ENCODE data around the gene PSMA8. TPM values are rescaled to one million over a fixed set of nuclear protein-coding genes. Genes with fewer than 3 reads are reported as not detected.

Gene PSMA8
- total and polyA plus RNA-seq, 2 experiments from 2014 or later: 0.15 TPM; not detected in 1

GRCh38 chr18:26226229-26227050, 92.8 kb downstream of the PSMA8 start, which contains the start of gene TAF4B:
Gene TAF4B (plus strand): TSS chr18:26226445. CDS start chr18:26226934, 489 bp downstream.
- WGBS (ENCODE audit: low lambda C conversion rate, missing lambda C conversion rate): under 1% methylated on average over 73 of the region's 101 CpGs
- H3K9me3 ChIP-seq (ENCODE audit: low read depth): no peaks in the 10 kb centered on the region
- H3K27ac ChIP-seq: no peak within 1 kb of the TSS
- peak within 1 kb of the TSS; percentile 99 for H3K4me2 ChIP-seq
- no peaks in the 10 kb centered on the region for H3K4me1 ChIP-seq (ENCODE audit: insufficient read depth)
- TF ChIP-seq EZH2 (IDR thresholded peaks at IDR 0.05; ENCODE audit: borderline replicate concordance) (no peak), CTCF (IDR thresholded peaks at IDR 0.05; ENCODE audit: poor library complexity) (no peak), EZH2phosphoT487 (IDR thresholded peaks at IDR 0.05; ENCODE audit: low read depth, severe bottlenecking, unreplicated experiment) (no peak)
- H3K9me2 ChIP-seq (replicated peaks; ENCODE audit: insufficient read depth): no peaks in the 10 kb centered on the region
- H2AFZ ChIP-seq: peak within 1 kb of the TSS; percentile 77
- peak; percentile 96 for DNase-seq (ENCODE audit: low spot score)
- no peaks in the 10 kb centered on the region for H3K36me3 ChIP-seq (replicated peaks; ENCODE audit: insufficient read depth, low read depth)
- peaks cover 23% of the 10 kb centered on the region for H3K27me3 ChIP-seq
- H3K79me2 ChIP-seq: no peaks in the 10 kb centered on the region
- no peaks in the 10 kb centered on the region for H4K20me1 ChIP-seq (ENCODE audit: insufficient read depth, poor library complexity, severe bottlenecking)
- H3K4me3 ChIP-seq: peak within 1 kb of the TSS; percentile 46

- DNase-seq (ENCODE audit: low spot score): peak; percentile 7
- Histone ChIP-seq H3K27ac (no peak overlapping the region), H3K36me3 (replicated peaks; ENCODE audit: insufficient read depth, low read depth) (no peaks in the 10 kb centered on the region), H3K4me1 (ENCODE audit: insufficient read depth) (no peaks in the 10 kb centered on the region), H3K79me2 (no peaks in the 10 kb centered on the region), H3K4me2 (peak overlapping the region; percentile 99), H3K27me3 (peaks cover 23% of the 10 kb centered on the region), H4K20me1 (ENCODE audit: insufficient read depth, poor library complexity, severe bottlenecking) (no peaks in the 10 kb centered on the region), H2AFZ (peak overlapping the region; percentile 77), H3K4me3 (peak overlapping the region; percentile 46), H3K9me3 (ENCODE audit: low read depth) (no peaks in the 10 kb centered on the region), H3K9me2 (replicated peaks; ENCODE audit: insufficient read depth) (no peaks in the 10 kb centered on the region)
- 9% methylated on average over 28 of the region's 28 CpGs for WGBS (ENCODE audit: low lambda C conversion rate, missing lambda C conversion rate)
- no peak for TF ChIP-seq EZH2 (IDR thresholded peaks at IDR 0.05; ENCODE audit: borderline replicate concordance)
- no peak for TF ChIP-seq EZH2phosphoT487 (IDR thresholded peaks at IDR 0.05; ENCODE audit: low read depth, severe bottlenecking, unreplicated experiment)
- TF ChIP-seq CTCF (IDR thresholded peaks at IDR 0.05; ENCODE audit: poor library complexity): no peak
Observed at GRCh38 chr18:26227051-26227670, 93.5 kb downstream of the PSMA8 start.

- Histone ChIP-seq H3K4me2 (no peak overlapping the region), H3K4me3 (no peak overlapping the region)
Observed at GRCh38 chr18:26228562-26229260, 95.0 kb downstream of the PSMA8 start.

More at GRCh38 chr18:26228562-26229260, 95.0 kb downstream of the PSMA8 start:
- Histone ChIP-seq H3K27me3 (peaks cover 23% of the 10 kb centered on the region), H3K36me3 (replicated peaks; ENCODE audit: insufficient read depth, low read depth) (no peaks in the 10 kb centered on the region), H3K9me3 (ENCODE audit: low read depth) (no peaks in the 10 kb centered on the region), H3K27ac (no peak overlapping the region), H2AFZ (no peak overlapping the region), H3K79me2 (no peaks in the 10 kb centered on the region), H3K9me2 (replicated peaks; ENCODE audit: insufficient read depth) (no peaks in the 10 kb centered on the region), H4K20me1 (ENCODE audit: insufficient read depth, poor library complexity, severe bottlenecking) (no peaks in the 10 kb centered on the region), H3K4me1 (ENCODE audit: insufficient read depth) (no peaks in the 10 kb centered on the region)
- no peak for TF ChIP-seq EZH2 (IDR thresholded peaks at IDR 0.05; ENCODE audit: borderline replicate concordance)
- DNase-seq (ENCODE audit: low spot score): no peak
- WGBS (ENCODE audit: low lambda C conversion rate, missing lambda C conversion rate): 83% methylated on average over 6 of the region's 6 CpGs

Measured in hepatocyte (in vitro differentiated cells).